ENCODE measurements around the gene ACAA2.

DNA sequence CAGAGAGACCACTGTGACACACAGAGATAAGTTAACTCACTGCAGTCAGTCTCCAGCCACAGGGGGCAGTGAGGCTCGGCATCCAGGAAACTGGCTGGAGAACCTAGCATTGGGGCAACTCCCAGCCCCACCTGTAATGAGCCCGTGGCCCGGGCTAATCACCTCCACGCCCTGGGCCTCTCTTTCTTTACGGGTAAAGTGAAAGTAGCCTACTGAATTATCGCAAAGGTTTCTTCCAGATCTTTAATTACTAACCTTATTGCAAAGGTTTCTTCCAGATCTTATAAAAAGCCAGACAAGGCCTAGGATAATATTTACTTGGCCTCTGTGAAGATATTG is 45.7 kb upstream of the ACAA2 start:
- TF ChIP-seq POLR2AphosphoS5 (IDR thresholded peaks at IDR 0.05; ENCODE audit: insufficient read depth in 1 of 2, low read depth in 1 of 2) (no peak), POLR2A (IDR thresholded peaks at IDR 0.05) (no peak)
